ENCODE results near the gene CCDC82. TPM values are rescaled to one million over a fixed set of nuclear protein-coding genes. Genes with fewer than 3 reads are reported as not detected.

The CCDC82 gene
- total RNA-seq, 2 experiments from 2014 or later = 25.0 to 28.3 TPM

GRCh38 chr11:96311120-96311568 lies 78.6 kb downstream of the CCDC82 start:
- peaks cover 43% of the 10 kb centered on the region for H3K36me3 Mint-ChIP-seq
- H3K4me3 Mint-ChIP-seq = no peak overlapping the region
- no peak for DNase-seq
- peaks cover 2% of the 10 kb centered on the region for H3K9me3 Mint-ChIP-seq
- no peak overlapping the region for H3K27ac Mint-ChIP-seq
- H3K4me1 Mint-ChIP-seq = peaks cover 80% of the 10 kb centered on the region
- no peaks in the 10 kb centered on the region for H3K27me3 Mint-ChIP-seq

DNA sequence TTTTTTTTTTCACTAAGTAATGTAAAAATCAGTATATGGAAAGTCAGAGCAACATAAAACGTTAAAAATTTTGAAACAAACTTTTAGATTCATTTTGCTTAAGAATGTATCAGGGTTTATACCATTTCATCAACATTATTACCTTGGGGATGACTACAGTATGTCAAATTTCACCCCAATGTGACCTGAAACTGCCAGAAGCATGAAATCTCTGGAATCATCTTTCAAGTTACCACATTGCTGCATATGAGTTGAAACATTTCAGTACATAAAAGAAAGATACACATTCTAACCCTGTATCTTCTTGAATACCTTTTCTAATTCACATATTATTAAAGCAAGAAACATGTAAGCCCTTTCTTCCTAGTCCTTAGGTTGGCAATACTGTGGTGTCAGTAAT lies 79.5 kb downstream of the CCDC82 start:
- peaks cover 77% of the 10 kb centered on the region for H3K4me1 Mint-ChIP-seq
- peaks cover 35% of the 10 kb centered on the region for H3K36me3 Mint-ChIP-seq
- no peaks in the 10 kb centered on the region for H3K9me3 Mint-ChIP-seq
- no peak for DNase-seq
- no peak overlapping the region for H3K4me3 Mint-ChIP-seq
- no peaks in the 10 kb centered on the region for H3K27me3 Mint-ChIP-seq
- H3K27ac Mint-ChIP-seq = no peak overlapping the region

DNA sequence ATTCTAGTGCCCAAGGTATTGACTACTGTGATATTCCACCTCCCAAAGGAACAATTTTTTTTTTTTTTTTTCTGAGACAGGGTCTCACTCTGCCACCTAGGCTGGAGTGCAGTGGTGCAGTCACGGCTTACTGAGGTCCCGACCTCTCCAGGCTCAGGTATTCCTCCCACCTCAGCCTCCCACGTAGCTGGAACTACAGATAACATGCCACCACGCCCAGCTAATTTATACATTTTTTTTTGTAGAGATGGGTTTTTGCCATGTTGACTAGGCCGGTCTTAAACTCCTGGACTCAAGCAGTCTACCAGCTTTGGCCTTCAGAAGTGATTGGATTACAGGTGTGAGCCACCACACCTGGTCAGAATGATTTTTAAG lies 80.1 kb downstream of the CCDC82 start:
- no peak overlapping the region for H3K4me3 Mint-ChIP-seq
- no peaks in the 10 kb centered on the region for H3K27me3 Mint-ChIP-seq
- peaks cover 74% of the 10 kb centered on the region for H3K4me1 Mint-ChIP-seq
- no peak for DNase-seq
- H3K9me3 Mint-ChIP-seq = no peaks in the 10 kb centered on the region
- H3K27ac Mint-ChIP-seq = no peak overlapping the region
- peaks cover 31% of the 10 kb centered on the region for H3K36me3 Mint-ChIP-seq

DNA sequence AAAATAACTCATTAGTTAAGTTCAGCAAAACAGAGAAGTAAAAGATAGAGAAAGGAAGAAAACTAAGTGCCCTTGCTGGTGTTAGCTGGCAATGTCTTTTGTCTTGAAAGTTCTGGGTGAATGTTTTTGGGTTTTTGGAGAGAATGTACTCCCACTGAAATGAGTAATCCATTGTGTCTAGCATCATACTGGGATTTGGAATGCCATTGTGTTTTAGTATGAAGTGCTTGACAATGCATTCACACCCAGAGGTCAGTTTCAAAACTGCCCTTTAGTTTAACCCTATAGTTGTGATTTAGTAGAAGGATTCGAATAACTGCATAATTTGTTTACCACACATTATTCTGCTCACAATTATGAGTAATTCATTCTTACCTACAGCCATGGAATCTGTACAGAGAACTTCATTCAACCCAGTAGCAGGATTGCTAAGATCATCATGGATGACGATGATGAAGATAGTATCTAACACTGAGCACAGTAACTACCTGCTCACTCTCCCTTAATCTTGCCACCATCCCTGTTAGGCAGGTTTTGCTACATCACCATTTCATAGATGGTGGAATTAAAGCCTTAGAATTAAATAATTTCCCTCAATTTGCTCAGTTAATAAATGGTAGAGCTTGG lies 80.6 kb downstream of the CCDC82 start:
- H3K27ac Mint-ChIP-seq = peak overlapping the region; percentile 39
- no peaks in the 10 kb centered on the region for H3K9me3 Mint-ChIP-seq
- H3K27me3 Mint-ChIP-seq = no peaks in the 10 kb centered on the region
- DNase-seq = no peak
- no peak overlapping the region for H3K4me3 Mint-ChIP-seq
- peaks cover 26% of the 10 kb centered on the region for H3K36me3 Mint-ChIP-seq
- H3K4me1 Mint-ChIP-seq = peaks cover 71% of the 10 kb centered on the region

GRCh38 chr11:96307776-96308140 lies 82.0 kb downstream of the CCDC82 start:
- Mint-ChIP-seq H3K4me3 (peak overlapping the region; percentile 70), H3K36me3 (peaks cover 18% of the 10 kb centered on the region), H3K27me3 (no peaks in the 10 kb centered on the region), H3K27ac (peak overlapping the region; percentile 67), H3K9me3 (no peaks in the 10 kb centered on the region), H3K4me1 (peaks cover 75% of the 10 kb centered on the region)
- DNase-seq = no peak

GRCh38 chr11:96306933-96307775 lies 82.6 kb downstream of the CCDC82 start:
- Mint-ChIP-seq H3K27me3 (no peaks in the 10 kb centered on the region), H3K4me1 (peaks cover 77% of the 10 kb centered on the region), H3K4me3 (peak overlapping the region; percentile 70), H3K9me3 (no peaks in the 10 kb centered on the region), H3K36me3 (peaks cover 20% of the 10 kb centered on the region), H3K27ac (peak overlapping the region; percentile 67)
- DNase-seq = peak; percentile 17

- Mint-ChIP-seq H3K27ac (peak overlapping the region; percentile 62), H3K4me1 (peaks cover 77% of the 10 kb centered on the region)
Measured at GRCh38 chr11:96306600-96306932, 83.1 kb downstream of the CCDC82 start.

DNA sequence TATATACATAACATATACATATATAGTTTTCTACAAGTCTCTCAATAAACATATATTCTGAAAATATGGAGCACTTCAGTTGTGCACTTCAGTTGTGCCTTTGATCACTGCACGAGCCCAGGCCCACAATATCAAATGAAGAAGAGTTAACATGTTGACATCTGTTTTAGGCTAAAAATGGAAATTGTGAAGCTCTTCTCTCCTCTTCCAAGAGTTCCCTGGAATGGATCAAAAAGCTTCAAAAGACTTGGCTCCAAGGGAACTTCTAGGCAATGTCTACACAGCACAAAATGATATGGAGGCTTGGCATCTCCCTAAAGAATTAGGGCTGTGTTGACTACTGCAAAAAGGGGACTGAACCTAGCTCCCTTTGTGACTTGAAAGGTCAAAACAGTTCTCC lies 83.6 kb downstream of the CCDC82 start:
- peak overlapping the region; percentile 62 for H3K27ac Mint-ChIP-seq
- no peaks in the 10 kb centered on the region for H3K27me3 Mint-ChIP-seq
- no peaks in the 10 kb centered on the region for H3K9me3 Mint-ChIP-seq
- H3K4me1 Mint-ChIP-seq = peaks cover 76% of the 10 kb centered on the region
- H3K36me3 Mint-ChIP-seq = peaks cover 10% of the 10 kb centered on the region
- no peak overlapping the region for H3K4me3 Mint-ChIP-seq
- DNase-seq = no peak

More at GRCh38 chr11:96306600-96306932, 83.1 kb downstream of the CCDC82 start:
- no peaks in the 10 kb centered on the region for H3K9me3 Mint-ChIP-seq
- H3K4me3 Mint-ChIP-seq = peak overlapping the region; percentile 70
- H3K36me3 Mint-ChIP-seq = peaks cover 15% of the 10 kb centered on the region
- no peak for DNase-seq
- no peaks in the 10 kb centered on the region for H3K27me3 Mint-ChIP-seq

DNA sequence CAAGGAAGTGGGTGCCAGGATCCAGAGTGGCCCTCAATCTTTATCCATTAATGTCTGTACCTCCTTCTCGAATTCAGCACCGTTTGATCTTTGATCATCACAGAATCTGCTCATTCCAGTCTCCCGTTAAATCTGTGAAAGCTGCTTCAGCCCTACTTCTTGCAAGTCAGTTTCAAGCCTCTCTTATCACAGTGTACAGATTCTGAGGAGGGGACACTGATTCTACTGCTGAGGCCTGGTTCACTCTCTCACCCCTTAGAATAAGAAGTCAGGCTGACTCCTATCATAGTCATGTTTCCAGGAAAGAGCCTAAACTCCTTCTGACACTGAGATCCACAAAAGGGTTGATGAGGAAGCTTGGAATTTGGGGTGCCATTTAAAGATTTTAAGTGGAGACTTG lies 85.7 kb downstream of the CCDC82 start:
- peak overlapping the region; percentile 57 for H3K27ac Mint-ChIP-seq
- peaks cover 78% of the 10 kb centered on the region for H3K4me1 Mint-ChIP-seq

GRCh38 chr11:96303064-96303463 lies 86.6 kb downstream of the CCDC82 start:
- Mint-ChIP-seq H3K36me3 (peaks cover 11% of the 10 kb centered on the region), H3K27me3 (no peaks in the 10 kb centered on the region), H3K9me3 (no peaks in the 10 kb centered on the region), H3K4me3 (no peak overlapping the region), H3K4me1 (peaks cover 74% of the 10 kb centered on the region), H3K27ac (no peak overlapping the region)
- DNase-seq = no peak

More for the DNA sequence above, 85.7 kb downstream of the CCDC82 start:
- no peak for DNase-seq
- no peaks in the 10 kb centered on the region for H3K9me3 Mint-ChIP-seq
- no peak overlapping the region for H3K4me3 Mint-ChIP-seq
- no peaks in the 10 kb centered on the region for H3K27me3 Mint-ChIP-seq
- H3K36me3 Mint-ChIP-seq = peaks cover 11% of the 10 kb centered on the region

Other genes with a start within 250 kb of the CCDC82 start
- 10 to 100 TPM; 14.1 to 14.3 TPM for gene MAML2, start 46.7 kb downstream of the CCDC82 start, total RNA-seq
- 1 to 10 TPM; 8.5 to 9.7 TPM for gene JRKL, start 101 bp upstream of the CCDC82 start, total RNA-seq